Lower lobe of right lung (tissue), 2 donors: ENCODE results near the gene ACTR6. TPM values are rescaled to one million over a fixed set of nuclear protein-coding genes. Genes with fewer than 3 reads are reported as not detected.

Experiments
- ATAC-seq, 2 donors: fragments of 200-7000 bp; cut with Tn5 transposase; one replicate each; pipeline ENCODE4 v1.9.1; 2020 to 2022; ENCODE audit warnings: mild to moderate bottlenecking in 2 of 2, moderate library complexity in 2 of 2
- DNase-seq: peaks from one replicate; pipeline ENCODE4 v3.0.0-alpha.2; 2020
- H3K27ac ChIP-seq: fragments of 200-600 bp; one replicate; pipeline ENCODE4 v1.8.0; 2022
- H3K27me3 ChIP-seq: fragments of 200-600 bp; one replicate; pipeline ENCODE4 v1.8.0; 2022; ENCODE audit warnings: low read depth
- H3K36me3 ChIP-seq: fragments of 200-600 bp; one replicate; pipeline ENCODE4 v1.8.0; 2022; ENCODE audit warnings: mild to moderate bottlenecking
- H3K4me1 ChIP-seq: fragments of 200-600 bp; one replicate; pipeline ENCODE4 v1.8.0; 2022
- H3K4me3 ChIP-seq: fragments of 200-600 bp; one replicate; pipeline ENCODE4 v1.8.0; 2022; ENCODE audit warnings: mild to moderate bottlenecking
- H3K9me3 ChIP-seq: fragments of 200-600 bp; one replicate; pipeline ENCODE4 v1.8.0; 2022
- CTCF ChIP-seq: fragments of 200-600 bp; IDR thresholded peaks from one replicate; pipeline ENCODE4 v1.8.0; 2022; ENCODE audit warnings: antibody characterized with exemption, mild to moderate bottlenecking
- intact Hi-C: fragments of 100-400 bp; cut with DNase I; formaldehyde crosslinking; loops from one replicate; pipeline ENCODE4 v1.11.0; 2022
- total RNA-seq: library from RNA; stranded (reverse); fragmentation: NEBNext Ultra II Directional; extraction: Animal tissue kit (Norgen Biotek cat#: 25700); gene quantifications from one replicate; pipeline ENCODE4 v1.2.1, GENCODE V29; 2021
- donor health status: DM: no; HTN: yes; CAD: no; lungs with severe emphysema.

Gene ACTR6
- total RNA-seq, 1 donor from 2014 or later, result 23.8 TPM

DNA sequence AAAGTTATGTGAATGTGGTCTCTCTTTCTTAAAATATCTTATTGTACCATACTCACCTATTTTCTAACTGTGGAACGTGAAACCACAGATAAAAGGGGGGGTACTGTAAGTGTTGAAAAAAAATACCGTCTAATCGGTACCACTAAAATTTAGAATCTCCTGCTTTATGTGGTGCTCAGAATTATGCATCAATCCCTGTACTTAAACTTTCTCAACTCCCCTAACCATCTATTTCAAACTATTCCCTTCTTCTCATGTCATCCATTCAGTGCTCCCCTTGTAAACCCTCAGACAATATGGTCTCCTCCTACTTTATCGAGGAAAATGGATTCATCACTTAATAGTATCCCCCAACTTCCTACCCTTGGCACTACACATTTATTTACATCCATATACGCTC is 42.5 kb downstream of the ACTR6 start:
- Histone ChIP-seq H3K27ac (no peak overlapping the region), H3K4me3 (no peak overlapping the region), H3K36me3 (no peaks in the 10 kb centered on the region), H3K4me1 (no peaks in the 10 kb centered on the region), H3K27me3 (no peaks in the 10 kb centered on the region), H3K9me3 (no peaks in the 10 kb centered on the region)
- TF ChIP-seq CTCF, result no peak
- intact Hi-C loops, result no loop called here
- no peak for DNase-seq
- ATAC-seq, result no peak

DNA sequence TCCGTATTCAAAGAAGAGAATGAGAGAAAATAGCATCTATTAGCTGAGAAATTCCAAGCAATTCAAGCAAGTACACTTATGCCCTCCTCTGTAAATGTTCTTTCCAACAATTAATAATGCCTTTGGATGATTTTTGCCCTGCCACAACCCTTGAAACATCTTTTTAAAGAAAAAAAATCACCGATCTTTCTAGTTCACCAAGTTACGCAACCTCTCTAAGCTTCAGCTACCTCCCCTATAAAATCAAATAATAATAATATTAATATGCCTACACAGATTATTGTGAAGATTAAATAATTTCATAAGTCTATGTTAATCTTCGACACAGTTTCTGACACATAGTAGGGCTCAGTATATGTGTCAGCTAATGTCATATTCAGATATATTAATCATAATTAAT is 47.1 kb downstream of the ACTR6 start:
- Histone ChIP-seq H3K4me3 (no peak overlapping the region), H3K4me1 (no peaks in the 10 kb centered on the region), H3K36me3 (no peaks in the 10 kb centered on the region), H3K27me3 (no peaks in the 10 kb centered on the region), H3K27ac (no peak overlapping the region), H3K9me3 (no peaks in the 10 kb centered on the region)
- ATAC-seq, result no peak
- TF ChIP-seq CTCF, result no peak
- intact Hi-C loops, result no loop called here
- DNase-seq, result no peak

GRCh38 chr12:100248886-100249285 is 48.3 kb downstream of the ACTR6 start:
- H3K27ac ChIP-seq, result no peak overlapping the region
- no peak for ATAC-seq
- H3K4me3 ChIP-seq, result no peak overlapping the region
- H3K27me3 ChIP-seq, result no peaks in the 10 kb centered on the region
- TF ChIP-seq CTCF, result no peak
- intact Hi-C loops, result no loop called here
- no peak for DNase-seq
- H3K36me3 ChIP-seq, result no peaks in the 10 kb centered on the region
- H3K4me1 ChIP-seq, result no peaks in the 10 kb centered on the region
- H3K9me3 ChIP-seq, result no peaks in the 10 kb centered on the region

GRCh38 chr12:100249941-100250340 is 49.3 kb downstream of the ACTR6 start:
- ATAC-seq, result no peak
- no peak overlapping the region for H3K4me3 ChIP-seq
- H3K27ac ChIP-seq, result no peak overlapping the region
- H3K9me3 ChIP-seq, result no peaks in the 10 kb centered on the region
- no peak for DNase-seq
- H3K4me1 ChIP-seq, result no peaks in the 10 kb centered on the region
- no peak for TF ChIP-seq CTCF
- intact Hi-C loops, result no loop called here
- H3K36me3 ChIP-seq, result no peaks in the 10 kb centered on the region
- H3K27me3 ChIP-seq, result no peaks in the 10 kb centered on the region

DNA sequence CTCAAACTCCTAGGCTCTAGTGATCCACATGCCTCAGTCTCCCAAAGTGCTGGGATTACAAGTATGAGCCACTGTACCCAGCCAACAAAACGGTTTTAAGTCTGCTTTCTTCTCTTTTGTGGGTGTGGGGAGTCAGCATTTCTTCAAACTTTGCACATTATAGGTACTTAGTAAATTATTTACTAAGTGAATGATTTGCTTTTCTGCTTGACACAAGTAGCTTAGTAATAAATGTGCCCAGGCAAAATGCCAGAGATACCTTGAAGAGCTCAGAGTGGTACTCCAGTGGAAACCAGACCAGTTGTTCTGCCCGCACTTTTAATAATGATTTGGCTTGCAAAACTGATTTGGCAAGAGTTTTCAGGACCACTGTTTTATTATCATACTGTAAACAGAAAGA is 51.3 kb downstream of the ACTR6 start:
- H3K36me3 ChIP-seq, result no peaks in the 10 kb centered on the region
- intact Hi-C loops, result no loop called here
- no peak overlapping the region for H3K4me3 ChIP-seq
- H3K4me1 ChIP-seq, result no peaks in the 10 kb centered on the region
- H3K27ac ChIP-seq, result no peak overlapping the region
- no peaks in the 10 kb centered on the region for H3K9me3 ChIP-seq
- no peaks in the 10 kb centered on the region for H3K27me3 ChIP-seq
- no peak for TF ChIP-seq CTCF
- ATAC-seq (peak; percentile 77 to 94), DNase-seq (no peak)

DNA sequence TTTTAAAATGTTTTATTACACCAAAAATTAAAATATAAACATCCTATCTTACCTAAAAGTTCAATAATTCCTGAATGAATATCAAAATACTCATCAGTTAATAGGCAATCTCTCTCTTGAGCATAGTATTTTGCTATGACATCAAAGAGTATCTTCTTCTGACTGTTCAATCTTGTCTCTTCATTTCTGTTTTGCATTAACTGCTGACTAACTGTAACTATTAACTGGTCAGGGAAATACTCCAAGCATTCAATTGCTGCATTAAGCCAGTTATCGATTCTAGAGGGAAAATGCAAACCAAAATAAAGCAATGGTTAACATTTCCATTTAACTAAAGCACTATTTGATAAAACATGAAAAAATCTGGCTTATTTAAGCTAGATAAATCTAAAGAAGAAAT is 52.8 kb downstream of the ACTR6 start:
- intact Hi-C loops, result no loop called here
- TF ChIP-seq CTCF, result no peak

More for the DNA sequence above, 52.8 kb downstream of the ACTR6 start:
- Histone ChIP-seq H3K27me3 (no peaks in the 10 kb centered on the region), H3K36me3 (no peaks in the 10 kb centered on the region), H3K4me3 (no peak overlapping the region), H3K27ac (no peak overlapping the region), H3K9me3 (no peaks in the 10 kb centered on the region), H3K4me1 (no peaks in the 10 kb centered on the region)
- no peak for ATAC-seq
- no peak for DNase-seq
